Left ventricle myocardium inferior (tissue), 1 donor: ENCODE results near the gene PIK3C2B. TPM values are rescaled to one million over a fixed set of nuclear protein-coding genes. Genes with fewer than 3 reads are reported as not detected.
A peak's percentile ranks its signal among the peaks of the same experiment; 100 is the strongest.

Experiments
- DNase-seq: peaks from one replicate; pipeline ENCODE4 v3.0.0-alpha.2; 2020
- H3K27ac ChIP-seq: fragments of 200-600 bp; replicated peaks from 2 replicates; pipeline ENCODE4 v1.8.0; 2021
- H3K27me3 ChIP-seq: fragments of 200-600 bp; 2 replicates; pipeline ENCODE4 v1.8.0; 2021; ENCODE audit warnings: low read depth
- H3K36me3 ChIP-seq: fragments of 200-600 bp; 2 replicates; pipeline ENCODE4 v1.8.0; 2021
- H3K4me1 ChIP-seq: fragments of 200-600 bp; 2 replicates; pipeline ENCODE4 v1.8.0; 2021
- H3K4me3 ChIP-seq: fragments of 200-600 bp; 2 replicates; pipeline ENCODE4 v1.8.0; 2021; ENCODE audit warnings: mild to moderate bottlenecking, moderate library complexity
- H3K9me3 ChIP-seq: fragments of 200-600 bp; replicated peaks from 2 replicates; pipeline ENCODE4 v1.8.0; 2021
- intact Hi-C: fragments of 100-400 bp; cut with micrococcal nuclease; formaldehyde crosslinking; loops from one replicate; pipeline ENCODE4 v1.11.0; 2022
- total RNA-seq: library from RNA; stranded (reverse); fragmentation: NEBNext Ultra II Directional; extraction: Animal tissue kit (Norgen Biotek cat#: 25700); gene quantifications from one replicate; pipeline ENCODE4 v1.2.1, GENCODE V29; 2021
- TF ChIP-seq, protein P1 (sequence below): fragments of 200-600 bp; IDR thresholded peaks from 2 replicates; pipeline ENCODE4 v1.8.0; 2021; ENCODE audit warnings: antibody characterized with exemption, mild to moderate bottlenecking, borderline replicate concordance
- donor health status: DM: no; HTN: yes; CAD: no; lungs with severe emphysema.

PIK3C2B gene
- total RNA-seq, 1 donor from 2014 or later: 18.5 TPM

DNA sequence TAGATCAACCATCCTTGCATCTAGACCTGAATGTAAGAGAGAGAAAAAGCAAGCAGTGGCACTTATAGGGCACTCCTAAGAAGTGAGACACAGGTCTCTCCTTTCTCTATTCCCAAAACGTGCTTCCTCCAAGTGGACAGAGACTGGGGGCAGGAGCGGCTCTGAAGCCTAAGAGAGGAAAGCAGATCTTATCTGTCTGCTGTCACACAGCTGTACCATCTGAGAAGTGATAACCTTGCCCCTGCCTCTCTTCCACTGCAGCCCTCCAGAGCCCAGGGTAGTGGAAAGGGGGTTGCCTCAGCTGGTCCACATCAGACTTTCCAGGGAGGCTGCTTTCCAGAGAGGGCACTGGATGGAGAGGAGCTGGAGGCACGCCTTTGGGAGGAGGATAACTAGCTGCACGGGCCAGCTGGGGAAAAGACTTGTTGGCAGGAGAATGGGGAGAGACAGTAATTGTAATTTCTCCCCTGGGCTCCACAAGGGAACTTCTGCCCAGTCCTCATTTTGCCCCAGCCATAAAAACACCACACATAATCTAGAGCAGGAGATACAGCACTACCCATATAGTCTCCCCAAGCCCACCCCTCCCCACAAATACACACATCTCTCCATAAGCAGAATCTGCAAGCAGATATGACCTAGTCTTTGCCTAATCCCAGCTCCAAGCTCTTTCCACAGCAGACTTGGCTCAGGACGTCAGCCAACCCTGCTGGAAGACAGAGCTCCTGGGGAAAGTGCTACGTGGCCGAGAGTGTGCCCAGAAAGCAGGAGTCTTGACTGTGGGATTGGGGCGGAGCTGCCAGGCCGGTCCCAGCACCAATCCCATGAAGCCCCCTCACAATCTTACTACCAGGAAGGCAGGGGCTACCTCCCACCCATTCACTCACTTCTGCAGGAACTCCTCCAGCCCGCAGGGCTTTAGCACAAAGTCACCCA is 31.2 kb downstream of the PIK3C2B start:
- Histone ChIP-seq H3K27me3 (no peaks in the 10 kb centered on the region), H3K27ac (peak overlapping the region; percentile 97), H3K4me3 (peak overlapping the region; percentile 17), H3K9me3 (no peaks in the 10 kb centered on the region), H3K4me1 (peaks cover 90% of the 10 kb centered on the region), H3K36me3 (peaks cover 44% of the 10 kb centered on the region)
- intact Hi-C loops: no loop called here
- peak; percentile 58 for DNase-seq
- TF ChIP-seq, protein P1, sequence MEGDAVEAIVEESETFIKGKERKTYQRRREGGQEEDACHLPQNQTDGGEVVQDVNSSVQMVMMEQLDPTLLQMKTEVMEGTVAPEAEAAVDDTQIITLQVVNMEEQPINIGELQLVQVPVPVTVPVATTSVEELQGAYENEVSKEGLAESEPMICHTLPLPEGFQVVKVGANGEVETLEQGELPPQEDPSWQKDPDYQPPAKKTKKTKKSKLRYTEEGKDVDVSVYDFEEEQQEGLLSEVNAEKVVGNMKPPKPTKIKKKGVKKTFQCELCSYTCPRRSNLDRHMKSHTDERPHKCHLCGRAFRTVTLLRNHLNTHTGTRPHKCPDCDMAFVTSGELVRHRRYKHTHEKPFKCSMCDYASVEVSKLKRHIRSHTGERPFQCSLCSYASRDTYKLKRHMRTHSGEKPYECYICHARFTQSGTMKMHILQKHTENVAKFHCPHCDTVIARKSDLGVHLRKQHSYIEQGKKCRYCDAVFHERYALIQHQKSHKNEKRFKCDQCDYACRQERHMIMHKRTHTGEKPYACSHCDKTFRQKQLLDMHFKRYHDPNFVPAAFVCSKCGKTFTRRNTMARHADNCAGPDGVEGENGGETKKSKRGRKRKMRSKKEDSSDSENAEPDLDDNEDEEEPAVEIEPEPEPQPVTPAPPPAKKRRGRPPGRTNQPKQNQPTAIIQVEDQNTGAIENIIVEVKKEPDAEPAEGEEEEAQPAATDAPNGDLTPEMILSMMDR: no peak

DNA sequence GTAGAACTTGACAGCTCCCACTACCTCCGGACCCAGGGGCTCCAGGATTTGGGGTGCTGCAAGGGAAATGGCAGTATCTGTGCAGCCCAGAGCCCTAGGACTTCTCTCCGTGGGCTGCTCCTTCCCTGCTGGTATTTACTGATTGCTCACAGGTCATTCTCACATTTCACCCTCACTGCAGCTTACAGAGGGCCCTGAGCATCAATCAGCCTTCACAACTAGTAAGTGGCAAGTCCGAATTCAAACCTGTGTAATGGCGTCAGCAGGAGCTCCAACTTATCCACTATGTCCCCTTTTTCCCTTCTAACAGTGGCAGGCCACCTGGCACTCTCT is 32.4 kb downstream of the PIK3C2B start:
- intact Hi-C loops: no loop called here
- no peak for DNase-seq
- H3K27ac ChIP-seq: peak overlapping the region; percentile 97
- no peaks in the 10 kb centered on the region for H3K9me3 ChIP-seq
- TF ChIP-seq, protein P1: no peak
- H3K36me3 ChIP-seq: peaks cover 56% of the 10 kb centered on the region
- H3K4me3 ChIP-seq: peak overlapping the region; percentile 19
- no peaks in the 10 kb centered on the region for H3K27me3 ChIP-seq
- H3K4me1 ChIP-seq: peaks cover 88% of the 10 kb centered on the region

DNA sequence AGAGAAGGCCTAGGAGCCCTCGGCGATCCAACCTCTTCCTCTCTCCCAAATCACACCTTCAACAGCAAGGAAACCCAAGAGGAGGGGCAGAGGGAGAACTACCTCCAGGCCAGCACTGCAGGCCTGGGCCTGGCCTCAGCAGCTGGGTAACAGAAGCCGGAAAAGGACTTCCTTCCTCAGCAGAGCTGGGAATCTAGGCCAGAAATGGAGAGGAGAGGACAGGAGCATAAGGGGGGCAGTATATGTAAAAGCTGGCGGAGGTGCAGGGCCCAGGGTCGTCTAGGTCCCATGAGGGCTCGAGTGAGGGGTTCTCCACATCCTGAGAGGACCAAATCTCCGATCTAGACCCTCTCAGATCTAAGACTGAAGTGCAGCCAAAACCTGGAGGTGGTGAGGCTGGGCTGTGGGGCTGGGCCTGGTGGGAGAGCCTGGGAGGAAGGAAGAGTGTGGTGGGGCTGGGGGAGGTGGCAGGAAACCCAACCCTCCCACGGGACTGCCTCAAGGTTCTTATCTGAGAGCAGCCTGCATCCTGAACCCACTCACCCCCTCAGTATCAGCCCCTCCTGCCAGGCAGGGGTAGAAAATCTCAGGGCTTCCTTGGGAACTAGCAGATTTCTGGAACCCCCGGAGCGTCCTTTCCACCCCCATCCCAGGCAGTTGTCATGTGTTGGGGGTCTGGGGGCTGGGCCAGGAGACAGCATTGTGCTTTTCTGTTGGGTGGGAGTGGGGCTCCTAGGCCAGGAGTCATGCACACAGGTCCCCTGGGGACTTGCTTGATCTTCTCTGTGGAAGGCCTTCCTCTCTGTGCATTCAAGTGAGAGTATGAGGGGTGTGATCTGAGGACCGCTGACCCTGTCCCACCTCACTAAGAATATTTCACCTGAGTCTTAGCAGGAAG is 33.0 kb downstream of the PIK3C2B start:
- Histone ChIP-seq H3K4me3 (peak overlapping the region; percentile 19), H3K27ac (peak overlapping the region; percentile 97), H3K4me1 (peaks cover 84% of the 10 kb centered on the region), H3K9me3 (no peaks in the 10 kb centered on the region), H3K36me3 (peaks cover 56% of the 10 kb centered on the region), H3K27me3 (no peaks in the 10 kb centered on the region)
- DNase-seq: peak; percentile 52
- TF ChIP-seq, protein P1: no peak
- intact Hi-C loops: no loop called here

DNA sequence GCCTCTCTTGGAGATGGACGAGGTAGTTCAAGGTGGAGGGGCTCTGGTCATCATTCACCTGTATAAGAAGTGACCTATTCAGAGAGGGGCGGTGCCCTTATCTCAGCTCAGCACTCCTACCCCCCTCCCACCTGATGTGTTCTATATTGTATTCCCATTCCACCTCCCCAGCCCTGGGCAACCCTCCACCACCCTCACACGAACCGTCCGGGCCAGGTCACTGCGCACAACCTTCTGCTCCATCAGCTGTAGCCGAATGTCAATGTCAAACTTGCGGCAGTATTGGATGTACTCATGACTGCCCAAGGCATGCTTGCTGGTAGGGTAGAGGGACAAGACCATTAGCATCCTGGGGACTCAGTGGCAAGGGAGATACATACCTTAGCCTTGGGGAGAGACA is 34.3 kb downstream of the PIK3C2B start:
- TF ChIP-seq, protein P1: no peak
- Histone ChIP-seq H3K36me3 (peaks cover 66% of the 10 kb centered on the region), H3K4me1 (peaks cover 84% of the 10 kb centered on the region), H3K27me3 (no peaks in the 10 kb centered on the region), H3K4me3 (no peak overlapping the region), H3K27ac (peak overlapping the region; percentile 97), H3K9me3 (no peaks in the 10 kb centered on the region)
- intact Hi-C loops: no loop called here
- no peak for DNase-seq

DNA sequence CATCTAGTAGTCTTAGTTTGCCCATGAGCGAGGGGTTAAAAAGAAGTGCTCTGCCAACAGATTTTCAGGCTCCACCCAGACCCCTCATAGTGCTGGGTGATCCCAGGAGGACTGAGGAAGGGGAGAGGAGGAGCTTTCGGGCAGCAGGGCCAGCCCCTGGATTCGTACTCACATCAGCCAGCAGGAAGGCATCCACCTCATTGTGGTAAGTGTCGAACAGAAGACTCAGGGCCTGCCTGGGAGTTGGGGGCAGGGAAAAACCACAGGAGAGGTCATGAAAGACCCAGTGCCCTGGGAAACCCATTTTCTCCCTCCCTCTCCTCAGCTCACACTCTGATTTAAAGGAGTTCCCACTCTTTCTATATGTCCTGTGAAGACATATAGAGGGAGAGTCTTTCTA is 34.9 kb downstream of the PIK3C2B start:
- no peak overlapping the region for H3K4me3 ChIP-seq
- no peak for DNase-seq
- H3K4me1 ChIP-seq: peaks cover 84% of the 10 kb centered on the region
- intact Hi-C loops: no loop called here
- H3K27ac ChIP-seq: peak overlapping the region; percentile 97
- TF ChIP-seq, protein P1: no peak
- H3K27me3 ChIP-seq: no peaks in the 10 kb centered on the region
- peaks cover 72% of the 10 kb centered on the region for H3K36me3 ChIP-seq
- no peaks in the 10 kb centered on the region for H3K9me3 ChIP-seq
